ENCODE results near the gene STXBP1. TPM values are rescaled to one million over a fixed set of nuclear protein-coding genes. Genes with fewer than 3 reads are reported as not detected.

STXBP1 gene
- total RNA-seq, 2 experiments from 2014 or later, result 12.1 to 17.7 TPM

DNA sequence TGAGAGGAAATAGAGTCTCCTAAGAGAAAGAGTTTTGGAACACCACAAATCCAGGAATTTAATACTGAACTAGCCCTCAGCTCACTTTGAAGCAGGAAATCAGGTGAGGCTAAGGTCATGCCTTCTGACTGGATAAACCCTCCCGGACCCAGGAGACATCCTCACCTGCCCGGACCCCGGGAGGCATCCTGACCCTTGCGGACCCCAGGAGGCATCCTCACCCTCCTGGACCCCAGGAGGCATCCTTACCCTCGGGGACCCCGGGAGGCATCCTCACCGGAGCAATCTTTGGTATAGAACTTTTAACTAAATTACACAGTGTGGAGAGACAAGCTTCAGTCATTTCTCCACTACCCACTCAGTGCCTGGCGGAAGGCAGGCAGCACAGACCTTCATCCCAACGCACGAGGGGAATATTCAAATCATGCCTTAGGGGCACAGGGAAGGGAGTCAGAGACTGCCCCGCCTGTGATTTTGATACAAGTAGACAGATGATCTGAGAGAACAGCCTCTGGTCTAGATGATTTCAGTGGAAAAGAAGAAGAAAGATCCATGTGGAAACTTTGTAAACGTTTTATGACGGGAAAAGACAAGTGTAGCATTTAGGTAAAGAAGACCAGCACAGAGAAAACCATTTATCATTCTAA, 21.3 kb downstream of the STXBP1 start:
- Mint-ChIP-seq H3K4me3 (no peak overlapping the region), H3K27me3 (peaks cover 4% of the 10 kb centered on the region), H3K4me1 (peaks cover 11% of the 10 kb centered on the region), H3K27ac (no peak overlapping the region), H3K36me3 (ENCODE audit: low read depth) (no peaks in the 10 kb centered on the region), H3K9me3 (no peaks in the 10 kb centered on the region)
- DNase-seq, result no peak
- POLR2A ChIA-PET, result no interaction called here
- CTCF ChIA-PET, result no interaction called here

DNA sequence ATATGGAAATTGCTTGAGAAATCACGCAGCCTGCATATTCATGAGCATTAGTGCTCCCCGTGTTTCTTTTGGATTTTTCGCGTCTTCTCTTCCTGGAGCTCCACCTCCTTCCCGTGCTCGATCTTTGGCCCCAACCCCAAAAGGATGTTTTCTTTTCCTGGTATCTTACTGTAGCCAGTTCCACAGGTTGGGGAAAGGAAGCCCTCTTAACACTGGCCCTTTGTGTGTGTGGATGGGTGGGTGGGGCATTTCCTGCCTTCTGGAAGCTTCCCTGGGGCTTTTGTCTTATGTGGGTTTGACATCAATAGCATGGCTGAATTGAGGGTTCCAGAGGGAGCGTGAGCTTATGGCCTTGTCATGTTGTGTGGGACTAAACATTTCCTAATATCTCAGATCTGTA, 21.9 kb downstream of the STXBP1 start:
- Mint-ChIP-seq H3K36me3 (ENCODE audit: low read depth) (no peaks in the 10 kb centered on the region), H3K27ac (no peak overlapping the region), H3K4me1 (peaks cover 11% of the 10 kb centered on the region), H3K27me3 (peaks cover 3% of the 10 kb centered on the region), H3K9me3 (no peaks in the 10 kb centered on the region), H3K4me3 (no peak overlapping the region)
- ChIA-PET POLR2A (no interaction called here), CTCF (no interaction called here)
- DNase-seq, result no peak

DNA sequence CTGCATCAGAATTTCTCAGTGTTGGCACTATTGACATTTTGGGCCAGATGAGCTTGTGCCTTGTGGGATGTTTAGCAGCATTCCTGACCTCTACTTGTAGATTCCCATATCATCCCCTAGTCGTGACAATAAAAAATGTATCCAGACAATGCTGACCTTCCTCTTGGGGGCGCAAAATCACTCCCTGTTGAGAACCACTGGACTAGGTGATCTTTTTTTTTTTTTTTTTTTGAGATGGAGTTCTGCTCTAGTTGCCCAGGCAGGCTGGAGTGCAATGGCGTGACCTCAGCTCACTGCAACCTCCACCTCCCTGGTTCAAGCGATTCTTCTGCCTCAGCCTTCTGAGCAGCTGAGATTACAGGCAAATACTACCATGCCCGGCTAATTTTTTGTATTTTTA, 22.6 kb downstream of the STXBP1 start:
- DNase-seq, result no peak
- peaks cover 3% of the 10 kb centered on the region for H3K27me3 Mint-ChIP-seq

DNA sequence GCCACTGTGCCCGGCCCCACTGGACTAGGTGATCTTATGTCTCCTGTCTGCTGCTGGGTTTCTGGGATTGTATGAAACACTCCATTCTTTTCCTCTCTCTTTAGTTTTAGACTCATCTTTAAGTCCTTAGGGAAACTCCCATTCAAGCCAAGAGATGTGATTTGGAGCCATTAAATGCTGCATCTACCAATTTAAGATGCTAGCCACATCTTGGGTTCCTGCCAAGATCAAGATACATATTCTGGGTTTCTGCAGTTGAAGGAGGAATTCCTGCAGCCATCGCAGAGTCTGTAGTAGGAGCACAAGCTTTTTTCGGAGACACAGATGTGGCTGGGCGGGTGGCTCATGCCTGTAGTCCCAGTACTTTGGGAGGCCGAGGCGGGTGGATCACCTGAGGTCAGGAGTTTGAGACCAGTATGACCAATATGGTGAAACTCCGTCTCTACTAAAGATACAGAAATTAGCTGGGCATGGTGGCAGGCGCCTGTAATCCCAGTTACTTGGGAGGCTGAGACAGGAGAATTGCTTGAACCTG, 23.2 kb downstream of the STXBP1 start:
- Mint-ChIP-seq H3K36me3 (ENCODE audit: low read depth) (no peaks in the 10 kb centered on the region), H3K27ac (no peak overlapping the region), H3K27me3 (peaks cover 4% of the 10 kb centered on the region), H3K4me3 (no peak overlapping the region), H3K9me3 (no peaks in the 10 kb centered on the region), H3K4me1 (peaks cover 11% of the 10 kb centered on the region)
- POLR2A ChIA-PET, result no interaction called here
- DNase-seq, result no peak
- CTCF ChIA-PET, result interaction anchor here (0.6 kb wide), 1 partner anchor 19 kb away, joined by 3 read pairs; no protein-coding TSS in a partner anchor

More for the DNA sequence above, 22.6 kb downstream of the STXBP1 start:
- ChIA-PET CTCF (no interaction called here), POLR2A (no interaction called here)
- H3K9me3 Mint-ChIP-seq, result no peaks in the 10 kb centered on the region
- no peak overlapping the region for H3K27ac Mint-ChIP-seq
- H3K4me3 Mint-ChIP-seq, result no peak overlapping the region
- no peaks in the 10 kb centered on the region for H3K36me3 Mint-ChIP-seq (ENCODE audit: low read depth)
- peaks cover 11% of the 10 kb centered on the region for H3K4me1 Mint-ChIP-seq

DNA sequence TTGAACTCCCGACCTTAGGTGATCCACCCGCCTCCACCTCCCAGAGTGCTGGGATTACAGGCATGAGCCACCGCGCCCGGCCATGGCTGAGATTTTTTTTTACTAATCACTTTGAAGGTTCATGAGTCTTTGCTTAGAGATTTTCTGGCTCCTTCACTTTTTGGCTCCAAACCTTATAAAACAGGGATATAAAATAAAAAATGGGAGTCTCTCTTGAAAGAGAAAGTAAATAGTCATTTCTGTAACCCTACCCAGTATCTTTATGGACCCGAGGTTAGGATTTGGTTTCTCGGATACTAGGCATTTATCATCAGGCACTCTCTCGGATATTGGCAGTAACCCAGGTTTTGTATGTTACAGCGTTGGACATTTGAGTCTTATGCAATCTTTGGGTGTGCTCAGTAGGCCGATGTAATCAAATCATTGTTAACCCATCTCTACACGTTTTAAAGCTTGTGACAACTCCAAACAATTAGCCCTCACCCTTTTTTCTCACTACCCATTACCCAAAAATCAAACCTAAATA, 25.3 kb downstream of the STXBP1 start:
- no peaks in the 10 kb centered on the region for H3K36me3 Mint-ChIP-seq (ENCODE audit: low read depth)
- H3K4me3 Mint-ChIP-seq, result no peak overlapping the region
- H3K27me3 Mint-ChIP-seq, result peaks cover 12% of the 10 kb centered on the region
- H3K27ac Mint-ChIP-seq, result no peak overlapping the region
- no peak for DNase-seq
- H3K4me1 Mint-ChIP-seq, result peaks cover 11% of the 10 kb centered on the region
- H3K9me3 Mint-ChIP-seq, result no peaks in the 10 kb centered on the region
- ChIA-PET CTCF (interaction anchor here (0.6 kb wide), 1 partner anchor 37 kb away, joined by 3 read pairs; no protein-coding TSS in a partner anchor), POLR2A (no interaction called here)

DNA sequence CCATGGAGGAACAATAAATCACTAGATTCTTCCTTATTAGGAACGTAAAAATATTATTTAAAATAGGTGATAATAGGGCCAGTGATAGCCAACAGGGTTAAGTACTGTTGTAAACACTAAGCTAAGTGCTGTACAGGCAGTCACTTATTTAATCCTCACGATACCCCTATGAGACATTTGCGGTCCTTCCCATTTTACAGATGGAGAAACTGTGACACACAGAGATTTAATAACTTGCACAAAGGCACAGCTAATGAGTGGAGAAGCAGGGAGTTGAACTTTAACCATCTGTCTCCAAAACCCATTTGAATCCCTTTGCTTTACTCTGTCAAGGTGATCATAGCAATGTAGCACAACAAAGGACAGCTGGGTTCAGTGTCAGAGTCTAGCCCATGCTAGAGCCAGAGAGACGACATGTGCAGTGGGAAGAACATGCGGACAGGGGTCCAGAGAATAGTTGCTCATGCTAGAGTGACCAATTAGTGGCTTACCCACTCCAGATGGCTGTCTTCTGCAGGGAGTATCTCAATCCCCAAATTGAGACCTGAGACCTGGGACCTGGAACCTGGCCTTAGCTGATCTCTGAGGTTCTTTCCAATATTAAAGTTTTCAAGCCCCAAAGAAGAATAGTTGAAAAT, 28.9 kb downstream of the STXBP1 start:
- POLR2A ChIA-PET, result no interaction called here
- Mint-ChIP-seq H3K27me3 (peaks cover 14% of the 10 kb centered on the region), H3K4me1 (no peaks in the 10 kb centered on the region), H3K27ac (no peak overlapping the region), H3K36me3 (ENCODE audit: low read depth) (no peaks in the 10 kb centered on the region), H3K9me3 (no peaks in the 10 kb centered on the region), H3K4me3 (no peak overlapping the region)
- CTCF ChIA-PET, result interaction anchor here (1.2 kb wide), 1 partner anchor 9 kb away, joined by 3 read pairs; no protein-coding TSS in a partner anchor
- no peak for DNase-seq

DNA sequence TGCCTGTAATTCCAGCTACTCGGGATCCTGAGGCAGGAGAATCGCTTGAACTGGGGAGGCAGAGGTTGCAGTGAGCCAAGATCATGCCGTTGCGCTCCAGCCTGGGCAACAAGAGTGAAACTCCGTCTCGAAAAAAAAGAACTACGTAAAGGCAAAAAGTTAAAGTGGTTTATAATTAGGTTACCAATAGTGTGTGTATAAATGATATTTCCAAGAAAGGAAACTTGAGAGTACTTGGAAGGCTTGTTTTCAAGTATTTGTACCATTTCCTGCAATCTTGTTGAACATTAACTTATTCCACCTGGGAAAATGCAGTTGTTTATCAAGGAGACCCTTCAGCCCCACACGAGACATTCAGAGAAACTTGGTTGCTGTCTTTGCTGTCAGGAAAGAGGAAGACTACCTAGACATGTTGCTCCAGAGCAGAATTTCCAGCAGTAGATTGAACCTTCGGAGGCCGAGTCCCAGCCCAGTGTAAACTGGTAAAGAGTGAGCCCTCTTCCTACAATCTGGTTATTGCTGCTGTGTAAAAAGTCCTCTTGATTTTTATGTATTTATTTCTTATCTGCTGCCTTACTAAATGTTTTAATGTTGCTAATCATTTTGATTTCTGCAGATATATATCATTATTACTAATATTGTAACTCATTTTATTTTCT, 30.1 kb downstream of the STXBP1 start:
- POLR2A ChIA-PET, result no interaction called here
- Mint-ChIP-seq H3K36me3 (ENCODE audit: low read depth) (no peaks in the 10 kb centered on the region), H3K4me3 (no peak overlapping the region), H3K4me1 (no peaks in the 10 kb centered on the region), H3K27me3 (peaks cover 14% of the 10 kb centered on the region), H3K27ac (no peak overlapping the region), H3K9me3 (no peaks in the 10 kb centered on the region)
- no peak for DNase-seq
- CTCF ChIA-PET, result no interaction called here

DNA sequence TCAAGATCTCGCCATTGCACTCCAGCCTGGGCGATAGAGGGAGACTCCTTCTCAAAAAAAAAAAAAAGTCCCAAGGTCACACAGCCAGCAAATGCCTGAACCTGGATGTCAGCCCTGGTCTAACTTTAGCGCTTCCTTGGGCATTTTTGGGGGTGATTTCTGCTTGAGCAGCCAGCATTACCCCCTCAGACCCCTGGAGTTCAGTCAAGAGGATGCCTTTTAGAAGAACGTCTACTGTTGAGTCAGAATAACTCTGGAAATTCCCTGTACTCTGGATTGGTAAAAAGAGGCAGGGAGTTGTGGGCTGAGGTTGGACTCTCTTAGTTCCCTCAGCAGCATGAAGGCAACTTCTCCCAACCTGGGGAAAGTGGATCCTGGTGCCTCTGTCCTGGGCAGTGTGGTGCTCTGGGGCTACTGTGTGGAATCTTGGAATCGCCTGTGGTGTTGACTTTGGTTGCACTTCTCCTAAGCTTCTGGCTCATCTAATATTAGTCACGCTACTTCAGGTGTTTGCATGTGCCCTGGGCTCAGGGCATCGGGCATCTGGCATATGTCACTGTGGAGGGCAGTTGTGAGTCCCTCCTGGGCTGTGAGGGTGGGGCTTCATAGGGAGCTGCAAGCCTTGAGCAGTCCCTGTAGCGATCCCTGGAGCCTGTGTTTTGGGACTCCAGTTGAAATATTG, 32.2 kb downstream of the STXBP1 start:
- Mint-ChIP-seq H3K4me1 (no peaks in the 10 kb centered on the region), H3K9me3 (no peaks in the 10 kb centered on the region), H3K36me3 (ENCODE audit: low read depth) (no peaks in the 10 kb centered on the region), H3K27ac (no peak overlapping the region), H3K4me3 (no peak overlapping the region), H3K27me3 (peaks cover 14% of the 10 kb centered on the region)
- ChIA-PET POLR2A (no interaction called here), CTCF (interaction anchor here (0.6 to 0.9 kb wide), 2 partner anchors 36 to 276 kb away, joined by 3 read pairs; no protein-coding TSS in a partner anchor)
- no peak for DNase-seq

DNA sequence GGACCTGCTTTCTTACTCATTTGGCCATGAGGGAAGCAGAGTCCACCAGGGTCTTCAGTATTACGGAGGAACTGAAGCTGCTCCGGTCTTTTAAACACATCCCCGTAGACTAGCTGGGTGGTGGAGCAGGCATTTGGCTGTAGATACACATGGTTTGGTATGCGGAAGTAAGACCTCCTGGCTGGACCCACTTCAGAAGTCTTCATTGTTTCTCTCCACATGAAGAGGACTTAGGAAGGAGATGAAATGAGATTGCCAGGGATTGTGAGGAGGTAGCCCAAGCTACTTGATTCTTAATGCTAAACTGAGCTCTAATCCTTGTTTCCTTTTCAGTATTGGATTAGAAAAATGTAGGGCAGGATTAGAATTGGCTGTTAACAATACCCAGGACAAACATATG, 32.9 kb downstream of the STXBP1 start:
- no peak for DNase-seq
- CTCF ChIA-PET, result interaction anchor here (0.6 to 0.9 kb wide), 2 partner anchors 37 to 277 kb away, joined by 3 read pairs; no protein-coding TSS in a partner anchor
- H3K27ac Mint-ChIP-seq, result no peak overlapping the region

DNA sequence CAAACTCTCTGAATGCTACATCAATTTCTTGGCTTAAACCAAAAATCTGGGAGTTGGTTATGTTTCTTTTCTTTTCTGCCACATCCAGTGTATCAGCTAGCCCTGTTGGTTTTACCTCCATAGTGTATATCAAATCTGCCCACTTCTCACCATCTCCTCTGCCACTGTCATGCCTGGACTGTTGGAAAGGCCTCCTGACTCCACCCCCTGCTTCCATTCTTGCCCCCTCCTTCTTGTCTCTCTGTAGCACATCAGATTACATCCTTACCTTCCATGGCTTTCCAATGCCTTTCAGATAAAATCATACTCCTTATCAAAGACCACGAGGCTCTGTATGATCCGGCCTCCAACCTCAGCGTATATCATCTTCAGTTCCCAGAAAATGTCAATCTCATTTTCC, 35.4 kb downstream of the STXBP1 start:
- Mint-ChIP-seq H3K4me3 (no peak overlapping the region), H3K27ac (no peak overlapping the region), H3K9me3 (no peaks in the 10 kb centered on the region), H3K27me3 (peaks cover 2% of the 10 kb centered on the region), H3K4me1 (no peaks in the 10 kb centered on the region), H3K36me3 (ENCODE audit: low read depth) (no peaks in the 10 kb centered on the region)
- ChIA-PET POLR2A (no interaction called here), CTCF (no interaction called here)
- DNase-seq, result no peak

More for the DNA sequence above, 32.9 kb downstream of the STXBP1 start:
- H3K27me3 Mint-ChIP-seq, result peaks cover 10% of the 10 kb centered on the region
- no peaks in the 10 kb centered on the region for H3K9me3 Mint-ChIP-seq
- H3K4me3 Mint-ChIP-seq, result no peak overlapping the region
- POLR2A ChIA-PET, result interaction anchor here (0.6 kb wide), 1 partner anchor 67 kb away, joined by 4 read pairs; no protein-coding TSS in a partner anchor
- no peaks in the 10 kb centered on the region for H3K4me1 Mint-ChIP-seq
- H3K36me3 Mint-ChIP-seq (ENCODE audit: low read depth), result no peaks in the 10 kb centered on the region

DNA sequence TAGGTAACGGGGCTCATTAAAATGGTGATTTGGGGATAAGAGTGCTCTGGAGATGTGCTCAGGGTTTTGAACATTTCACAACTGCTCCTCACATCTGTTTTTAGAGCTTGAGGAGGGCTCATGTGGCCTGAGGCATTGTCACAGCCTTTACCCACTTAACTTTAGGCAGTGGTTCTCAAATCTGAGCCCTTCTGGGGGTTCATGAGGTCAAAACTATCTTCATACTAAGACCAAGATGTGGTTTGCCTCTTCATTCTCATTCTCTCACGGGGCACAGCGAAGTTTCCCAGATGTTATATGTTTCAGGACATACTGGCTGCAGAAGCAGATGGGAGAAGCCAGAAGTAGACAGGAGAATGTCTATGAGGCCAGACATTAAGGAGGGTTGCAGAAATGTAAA, 38.4 kb downstream of the STXBP1 start:
- Mint-ChIP-seq H3K9me3 (no peaks in the 10 kb centered on the region), H3K27me3 (peaks cover under 1% of the 10 kb centered on the region), H3K4me3 (no peak overlapping the region), H3K36me3 (ENCODE audit: low read depth) (no peaks in the 10 kb centered on the region), H3K4me1 (no peaks in the 10 kb centered on the region), H3K27ac (no peak overlapping the region)
- DNase-seq, result no peak
- POLR2A ChIA-PET, result no interaction called here
- CTCF ChIA-PET, result no interaction called here

DNA sequence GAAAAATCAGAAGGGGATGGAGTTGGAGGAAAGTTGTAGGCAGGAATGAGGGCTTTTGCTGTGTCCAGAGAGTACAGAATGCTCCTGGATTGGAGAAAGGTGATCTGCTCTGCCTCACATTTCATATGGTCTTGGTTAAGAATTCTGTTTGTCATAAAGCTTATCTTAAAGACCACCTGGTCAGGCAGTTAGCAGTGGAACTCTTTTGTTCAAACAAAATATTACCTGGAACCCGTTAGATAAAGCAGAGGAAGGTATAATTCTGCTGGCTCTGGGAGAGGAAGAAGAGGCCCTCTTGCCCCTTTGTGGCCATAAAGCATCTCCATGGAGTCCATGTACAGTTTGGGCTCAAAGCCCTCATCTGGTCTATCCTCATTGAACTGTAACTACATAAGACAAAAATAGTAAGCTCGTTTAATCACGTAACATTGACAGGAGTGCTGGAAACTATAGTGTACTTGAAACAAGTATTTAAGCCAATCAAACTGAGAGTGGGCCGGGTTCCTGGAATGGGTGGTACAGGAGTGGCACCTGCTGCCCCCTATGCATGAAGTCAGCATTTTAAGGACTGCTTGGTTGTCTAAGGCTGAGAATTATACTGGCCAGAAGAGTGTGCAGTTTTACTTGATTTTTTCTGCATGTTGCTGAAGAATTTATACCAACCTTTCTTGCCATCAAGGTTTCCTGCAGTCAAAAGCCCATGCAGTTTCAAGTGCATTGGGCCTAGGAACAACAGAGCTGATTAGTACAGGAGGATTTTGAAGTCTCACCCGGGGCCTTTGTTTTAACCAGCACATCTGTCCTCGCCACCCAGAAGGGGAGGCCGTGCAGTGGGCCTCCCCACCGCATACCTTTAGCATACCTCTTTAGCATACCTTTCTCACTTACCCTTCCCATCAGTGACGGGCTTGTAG, 39.9 kb downstream of the STXBP1 start:
- ChIA-PET CTCF (interaction anchor here (0.5 to 2.3 kb wide), 3 partner anchors 15 to 634 kb away, joined by 3 to 8 read pairs (median 3); no protein-coding TSS in a partner anchor), POLR2A (no interaction called here)
- DNase-seq, result no peak
- no peak overlapping the region for H3K4me3 Mint-ChIP-seq
- H3K36me3 Mint-ChIP-seq (ENCODE audit: low read depth), result no peaks in the 10 kb centered on the region
- H3K27me3 Mint-ChIP-seq, result no peaks in the 10 kb centered on the region
- H3K9me3 Mint-ChIP-seq, result no peaks in the 10 kb centered on the region
- no peaks in the 10 kb centered on the region for H3K4me1 Mint-ChIP-seq
- no peak overlapping the region for H3K27ac Mint-ChIP-seq

All from activated CD4-positive, alpha-beta T cell treated with anti-CD3 and anti-CD28 coated beads, Interleukin-2, amount 10 ng/mL, durations not matched to agents 7 days and 5 days (primary cell).